Chondrocyte (in vitro differentiated cells): ENCODE results near the gene OR2A1. TPM values are rescaled to one million over a fixed set of nuclear protein-coding genes. Genes with fewer than 3 reads are reported as not detected.

Experiments used
- total RNA-seq: library from RNA; stranded (reverse); gene quantifications from 3 replicates; pipeline ENCODE4 v1.2.1, GENCODE V29; 2021

Gene OR2A1
- total RNA-seq, 1 donor from 2014 or later, result not detected

Other genes starting within 250 kb of the OR2A1 start
- not detected in 3 replicates for gene OR2A25, start 242.6 kb upstream of the OR2A1 start, total RNA-seq
- not detected in 3 replicates for gene OR2A12, start 226.1 kb upstream of the OR2A1 start, total RNA-seq
- gene OR2A2, start 202.8 kb upstream of the OR2A1 start, total RNA-seq, result not detected in 3 replicates
- not detected in 3 replicates for gene OR2A14, start 189.2 kb upstream of the OR2A1 start, total RNA-seq
- 0.47 TPM in 1 of 3 replicates, not detected in the others for gene CTAGE4, start 129.0 kb upstream of the OR2A1 start, total RNA-seq
- 0.75 to 2.7 TPM (median 2.0 TPM) in 3 replicates for gene ARHGEF35, start 116.6 kb upstream of the OR2A1 start, total RNA-seq
- 0.12 to 0.31 TPM in 2 of 3 replicates, not detected in the other for gene OR2A42, start 72.8 kb upstream of the OR2A1 start, total RNA-seq
- 0.68 to 1.00 TPM (median 0.92 TPM) in 3 replicates for gene OR2A7, start 47.6 kb upstream of the OR2A1 start, total RNA-seq
- 0.53 to 1.4 TPM (median 0.92 TPM) in 3 replicates for gene CTAGE8, start 43.1 kb upstream of the OR2A1 start, total RNA-seq
- 2.6 to 7.3 TPM (median 7.2 TPM) in 3 replicates for gene ARHGEF5, start 43.0 kb downstream of the OR2A1 start, total RNA-seq
- not detected in 3 replicates for gene NOBOX, start 91.3 kb downstream of the OR2A1 start, total RNA-seq